H9 (cell line): ENCODE data around the gene GRB7. TPM values are rescaled to one million over a fixed set of nuclear protein-coding genes. Genes with fewer than 3 reads are reported as not detected.

Experiments used
- DNase-seq: peaks from one replicate; pipeline ENCODE4 v3.0.0-alpha.2; 2017
- H2AFZ ChIP-seq: one replicate; pipeline ENCODE4 v1.6.1; 2013; ENCODE audit warnings: mild to moderate bottlenecking, low read length, control low read depth, moderate library complexity
- H2AK5ac ChIP-seq: 2 replicates; pipeline ENCODE4 v1.6.1; 2013; ENCODE audit warnings: low read length, control low read depth, mixed read lengths; ENCODE audit not compliant: insufficient read length
- H2BK120ac ChIP-seq: one replicate; pipeline ENCODE4 v1.6.1; 2013; ENCODE audit warnings: low read depth, mild to moderate bottlenecking, low read length, control low read depth, inconsistent platforms; ENCODE audit not compliant: poor library complexity, severe bottlenecking
- H2BK12ac ChIP-seq: 2 replicates; pipeline ENCODE4 v1.6.1; 2013; ENCODE audit warnings: low read length, control low read depth, mixed read lengths, low read depth; ENCODE audit not compliant: insufficient read length
- H2BK15ac ChIP-seq: 2 replicates; pipeline ENCODE4 v1.6.1; 2013; ENCODE audit warnings: low read depth, low read length, control low read depth
- H2BK20ac ChIP-seq: one replicate; pipeline ENCODE4 v1.6.1; 2013; ENCODE audit warnings: low read depth, mild to moderate bottlenecking, low read length, control low read depth, inconsistent platforms; ENCODE audit not compliant: poor library complexity, severe bottlenecking
- H2BK5ac ChIP-seq: 2 replicates; pipeline ENCODE4 v1.6.1; 2013; ENCODE audit warnings: low read length, control low read depth, mixed read lengths; ENCODE audit not compliant: insufficient read length
- H3K14ac ChIP-seq: 2 replicates; pipeline ENCODE4 v1.6.1; 2013; ENCODE audit warnings: low read length, control low read depth; ENCODE audit not compliant: insufficient read depth
- H3K18ac ChIP-seq: 2 replicates; pipeline ENCODE4 v1.6.1; 2013; ENCODE audit warnings: low read depth, mild to moderate bottlenecking, mixed read lengths, low read length, control low read depth; ENCODE audit not compliant: insufficient read length
- H3K23ac ChIP-seq: 2 replicates; pipeline ENCODE4 v1.6.1; 2013; ENCODE audit warnings: low read length, control low read depth, mixed read lengths, low read depth; ENCODE audit not compliant: insufficient read length
- H3K23me2 ChIP-seq: 2 replicates; pipeline ENCODE4 v1.6.1; 2013; ENCODE audit warnings: low read depth, mild to moderate bottlenecking, mixed read lengths, low read length, control low read depth; ENCODE audit not compliant: insufficient read length, poor library complexity, severe bottlenecking
- H3K27ac ChIP-seq: 2 replicates; pipeline ENCODE4 v1.5.1; 2013; ENCODE audit warnings: low read length, control low read depth, mixed read lengths, low read depth; ENCODE audit not compliant: insufficient read length
- H3K27me3 ChIP-seq: 2 replicates; pipeline ENCODE4 v1.6.1; 2013; ENCODE audit warnings: low read length, control low read depth, inconsistent platforms; ENCODE audit not compliant: insufficient read depth
- H3K4ac ChIP-seq: 2 replicates; pipeline ENCODE4 v1.6.1; 2013; ENCODE audit warnings: low read depth, mild to moderate bottlenecking, control low read depth, inconsistent platforms, low read length, moderate library complexity
- H3K4me1 ChIP-seq: 2 replicates; pipeline ENCODE4 v1.6.1; 2013; ENCODE audit warnings: low read length, control low read depth, inconsistent platforms; ENCODE audit not compliant: insufficient read depth
- H3K4me2 ChIP-seq: 2 replicates; pipeline ENCODE4 v1.6.1; 2013; ENCODE audit warnings: low read length, control low read depth, mixed read lengths; ENCODE audit not compliant: insufficient read length, insufficient read depth
- H3K56ac ChIP-seq: 2 replicates; pipeline ENCODE4 v1.6.1; 2013; ENCODE audit warnings: low read depth, mild to moderate bottlenecking, mixed read lengths, low read length, control low read depth; ENCODE audit not compliant: insufficient read length
- H3K79me1 ChIP-seq: 2 replicates; pipeline ENCODE4 v1.6.1; 2013; ENCODE audit warnings: low read depth, mild to moderate bottlenecking, moderate library complexity, low read length, control low read depth, inconsistent platforms; ENCODE audit not compliant: insufficient read depth, poor library complexity, severe bottlenecking
- H3K79me2 ChIP-seq: 2 replicates; pipeline ENCODE4 v1.6.1; 2013; ENCODE audit warnings: low read length, control low read depth, inconsistent platforms; ENCODE audit not compliant: insufficient read depth
- H3K9ac ChIP-seq: 2 replicates; pipeline ENCODE4 v1.6.1; 2013; ENCODE audit warnings: low read length, control low read depth, mixed read lengths; ENCODE audit not compliant: insufficient read length; ENCODE audit errors: extremely low read depth
- H3K9me3 ChIP-seq: one replicate; pipeline ENCODE4 v1.6.1; 2013; ENCODE audit warnings: low read depth, low read length, inconsistent platforms; ENCODE audit not compliant: control insufficient read depth
- H3T11ph ChIP-seq: one replicate; pipeline ENCODE4 v1.6.1; 2013; ENCODE audit warnings: mild to moderate bottlenecking, low read length, control low read depth, inconsistent platforms
- H4K20me1 ChIP-seq: one replicate; pipeline ENCODE4 v1.6.1; 2013; ENCODE audit not compliant: control insufficient read depth, insufficient read length, insufficient read depth
- H4K5ac ChIP-seq: 2 replicates; pipeline ENCODE4 v1.6.1; 2013; ENCODE audit warnings: low read depth, mild to moderate bottlenecking, mixed read lengths, low read length, control low read depth; ENCODE audit not compliant: insufficient read length
- H4K8ac ChIP-seq: replicated peaks from 2 replicates; pipeline ENCODE4 v1.6.1; 2013; ENCODE audit warnings: low read length, control low read depth, mixed read lengths, low read depth; ENCODE audit not compliant: insufficient read length
- H4K91ac ChIP-seq: 2 replicates; pipeline ENCODE4 v1.6.1; 2013; ENCODE audit warnings: low read depth, mild to moderate bottlenecking, moderate library complexity, mixed read lengths, low read length, control low read depth; ENCODE audit not compliant: insufficient read length
- H3K27ac Mint-ChIP-seq, 3 experiments: 2 replicates in 2 of 3; 3 replicates in 1 of 3; pipeline ENCODE4 v1.8.0; 2020 to 2021; ENCODE audit warnings: mixed read lengths in 3 of 3, mild to moderate bottlenecking in 1 of 3, moderate library complexity in 1 of 3
- H3K27me3 Mint-ChIP-seq: 2 replicates; pipeline ENCODE4 v1.8.0; 2021; ENCODE audit warnings: low read depth, mild to moderate bottlenecking, moderate library complexity, mixed read lengths
- H3K36me3 Mint-ChIP-seq, 3 experiments: 2 replicates in 2 of 3; 3 replicates in 1 of 3; pipeline ENCODE4 v1.8.0; 2020 to 2021; ENCODE audit warnings: low read depth in 3 of 3, mixed read lengths in 3 of 3; ENCODE audit not compliant: insufficient read depth in 1 of 3
- H3K4me1 Mint-ChIP-seq, 2 experiments: 2 replicates each; pipeline ENCODE4 v1.8.0; 2020; ENCODE audit warnings: mixed read lengths in 2 of 2
- H3K4me3 Mint-ChIP-seq, 2 experiments: 2 replicates in 1 of 2; 3 replicates in 1 of 2; pipeline ENCODE4 v1.8.0; 2020 to 2021; ENCODE audit warnings: mild to moderate bottlenecking in 2 of 2, mixed read lengths in 2 of 2, moderate library complexity in 1 of 2
- H3K9me3 Mint-ChIP-seq, 2 experiments: 2 replicates in 1 of 2; 3 replicates in 1 of 2; pipeline ENCODE4 v1.8.0; 2020; ENCODE audit warnings: mild to moderate bottlenecking in 2 of 2, mixed read lengths in 2 of 2, moderate library complexity in 1 of 2
- CTCF ChIP-seq: fragments of 200-600 bp; sonication (generic); conservative IDR thresholded peaks from 3 replicates; pipeline ENCODE4 v1.8.0; 2021; ENCODE audit warnings: antibody characterized with exemption, mild to moderate bottlenecking
- WGBS: extraction: QIAGEN DNeasy Blood & Tissue Kit; methylation state at CpG from one replicate; pipeline ENCODE4 v1.1.7; 2013; ENCODE audit warnings: missing lambda C conversion rate, low lambda C conversion rate, mixed read lengths; ENCODE audit not compliant: insufficient read length; ENCODE audit errors: extremely low coverage; 5-methylcytosine and 5-hydroxymethylcytosine counted together
- total RNA-seq: library from RNA; stranded (reverse); gene quantifications from 2 replicates; pipeline ENCODE4 v1.2.1, GENCODE V29; 2021

Gene GRB7
- total RNA-seq, 1 experiment from 2014 or later: 55.0 TPM

DNA sequence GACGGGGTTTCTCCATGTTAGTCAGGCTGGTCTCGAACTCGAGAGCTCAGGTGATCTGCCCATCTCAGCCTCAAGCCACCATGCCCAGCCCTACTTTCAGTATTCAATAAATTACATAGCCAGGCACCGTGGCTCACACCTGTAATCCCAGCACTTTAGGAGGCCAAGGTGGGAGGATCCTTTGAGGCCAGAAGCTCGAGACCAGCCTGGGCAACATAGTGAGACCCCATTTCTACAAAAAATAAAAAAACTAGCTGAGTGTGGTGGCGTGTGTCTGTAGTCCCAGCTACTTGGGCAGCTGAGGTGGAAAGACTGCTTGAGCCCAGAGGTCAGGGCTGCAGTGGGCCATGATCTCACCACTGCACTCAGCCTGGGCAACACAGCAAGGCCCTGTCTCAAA, 15.6 kb upstream of the GRB7 start:
- H3K36me3 Mint-ChIP-seq: peaks cover 72 to 95% (median 84%) of the 10 kb centered on the region in 3 experiments

More for the DNA sequence above, 15.6 kb upstream of the GRB7 start:
- Histone ChIP-seq H2BK5ac (no peak overlapping the region), H2BK20ac (no peak overlapping the region), H3K23ac (no peak overlapping the region), H2BK12ac (no peak overlapping the region), H3K56ac (no peak overlapping the region), H3K4me2 (no peak overlapping the region), H4K5ac (no peak overlapping the region), H2BK15ac (no peak overlapping the region), H4K8ac (no peak overlapping the region), H3K79me1 (no peaks in the 10 kb centered on the region), H3K27ac (no peak overlapping the region), H3K9ac (no peak overlapping the region), H2AFZ (no peak overlapping the region), H3K14ac (no peak overlapping the region), H3T11ph (no peak overlapping the region), H3K23me2 (no peaks in the 10 kb centered on the region), H3K4me1 (no peaks in the 10 kb centered on the region), H3K4ac (no peak overlapping the region), H3K18ac (no peak overlapping the region), H3K9me3 (no peaks in the 10 kb centered on the region), H2BK120ac (no peak overlapping the region), H3K79me2 (no peaks in the 10 kb centered on the region), H3K27me3 (no peaks in the 10 kb centered on the region), H4K20me1 (no peaks in the 10 kb centered on the region), H4K91ac (no peak overlapping the region), H2AK5ac (no peak overlapping the region)
- Mint-ChIP-seq H3K27me3 (no peaks in the 10 kb centered on the region; the same call in 1 of the 2 replicates), H3K27ac (no peak overlapping the region), H3K4me3 (no peak overlapping the region), H3K9me3 (no peaks in the 10 kb centered on the region), H3K4me1 (peaks cover 3 to 8% of the 10 kb centered on the region in 2 experiments)
- DNase-seq: no peak
- no peak for TF ChIP-seq CTCF
- no CpG with 5 or more reads among the region's 6 CpGs for WGBS
